ENCODE results near the gene ZNF618.

GRCh38 chr9:113882181-113882580 is 6.1 kb downstream of the ZNF618 start:
- no peak for TF ChIP-seq EZH2 (IDR thresholded peaks at IDR 0.05; ENCODE audit: insufficient read depth, poor library complexity, severe bottlenecking)
- no peak for TF ChIP-seq EZH2phosphoT487 (IDR thresholded peaks at IDR 0.05; ENCODE audit: insufficient read depth, low read depth)
